Naive thymus-derived CD4-positive, alpha-beta T cell (primary cell): ENCODE measurements around the gene TGFBR3. TPM values are rescaled to one million over a fixed set of nuclear protein-coding genes. Genes with fewer than 3 reads are reported as not detected.

Source experiments
- ATAC-seq: fragments of 150-1000 bp; cut with Tn5 transposase; 2 replicates; pipeline ENCODE4 v1.10.0; 2021; ENCODE audit warnings: mild to moderate bottlenecking, moderate library complexity
- CTCF ChIA-PET: fragments of 350-600 bp; sonication (Branson Sonifier 250); formaldehyde crosslinking; loops from one replicate; lab custom pipeline; 2021; ENCODE audit warnings: antibody characterized with exemption; lab: Charles Lee
- POLR2A ChIA-PET: fragments of 350-600 bp; sonication (Branson Sonifier 250); formaldehyde crosslinking; loops from one replicate; lab custom pipeline; 2021; ENCODE audit warnings: antibody characterized with exemption, inconsistent platforms; lab: Charles Lee
- DNase-seq, 9 donors: peaks; one replicate each; pipeline versions ENCODE4 v3.0.0 to v3.0.0-alpha.2; 2020 to 2022; ENCODE audit warnings: mixed read lengths in 1 of 9
- H3K27ac ChIP-seq: one replicate; pipeline ENCODE4 v1.7.0; 2013; ENCODE audit warnings: mild to moderate bottlenecking, low read depth, low read length, moderate library complexity
- H3K27me3 ChIP-seq, 2 donors: one replicate each; pipeline ENCODE4 v1.7.0; 2013; ENCODE audit warnings: low read length in 2 of 2, mild to moderate bottlenecking in 2 of 2, moderate library complexity in 2 of 2; ENCODE audit not compliant: control insufficient read depth in 2 of 2, insufficient read depth in 2 of 2
- H3K36me3 ChIP-seq, 3 experiments: 1 replicate in 2 of 3; 2 replicates in 1 of 3; pipeline ENCODE4 v1.7.0; 2013; ENCODE audit warnings: low read length in 3 of 3, mild to moderate bottlenecking in 3 of 3, moderate library complexity in 1 of 3; ENCODE audit not compliant: insufficient read depth in 3 of 3, control insufficient read depth in 2 of 3
- H3K4me1 ChIP-seq, 2 donors: one replicate each; pipeline ENCODE4 v1.7.0; 2013; ENCODE audit warnings: low read length in 2 of 2, mild to moderate bottlenecking in 2 of 2, moderate library complexity in 1 of 2; ENCODE audit not compliant: control insufficient read depth in 2 of 2, insufficient read depth in 2 of 2
- H3K4me3 ChIP-seq: 2 replicates; pipeline ENCODE4 v1.7.0; 2013; ENCODE audit warnings: mild to moderate bottlenecking, low read length
- H3K9me3 ChIP-seq, 3 experiments: 1 replicate in 2 of 3; 2 replicates in 1 of 3; pipeline ENCODE4 v1.7.0; 2013; ENCODE audit warnings: low read length in 3 of 3; ENCODE audit not compliant: control insufficient read depth in 2 of 3
- H3K27ac Mint-ChIP-seq, 9 donors: one replicate each; pipeline ENCODE4 v1.8.0; 2020 to 2022; ENCODE audit warnings: mixed read lengths in 9 of 9, mild to moderate bottlenecking in 8 of 9, moderate library complexity in 5 of 9, inconsistent platforms in 2 of 9
- H3K27me3 Mint-ChIP-seq, 5 donors: one replicate each; pipeline ENCODE4 v1.8.0; 2021 to 2022; ENCODE audit warnings: mixed read lengths in 5 of 5, mild to moderate bottlenecking in 1 of 5
- H3K36me3 Mint-ChIP-seq, 5 donors: one replicate each; pipeline ENCODE4 v1.8.0; 2020 to 2022; ENCODE audit warnings: mixed read lengths in 5 of 5, mild to moderate bottlenecking in 3 of 5, inconsistent platforms in 1 of 5
- H3K4me1 Mint-ChIP-seq, 7 donors: one replicate each; pipeline ENCODE4 v1.8.0; 2020 to 2022; ENCODE audit warnings: mixed read lengths in 7 of 7, mild to moderate bottlenecking in 3 of 7, inconsistent platforms in 1 of 7
- H3K4me3 Mint-ChIP-seq, 10 donors: one replicate each; pipeline ENCODE4 v1.8.0; 2020 to 2022; ENCODE audit warnings: mild to moderate bottlenecking in 10 of 10, mixed read lengths in 10 of 10, moderate library complexity in 6 of 10, inconsistent platforms in 2 of 10
- H3K9me3 Mint-ChIP-seq, 11 donors: one replicate each; pipeline ENCODE4 v1.8.0; 2020 to 2022; ENCODE audit warnings: mixed read lengths in 11 of 11, mild to moderate bottlenecking in 4 of 11, inconsistent platforms in 1 of 11, moderate library complexity in 1 of 11
- intact Hi-C, 2 donors: fragments of 100-400 bp; cut with micrococcal nuclease; formaldehyde crosslinking; loops; one replicate each; pipeline ENCODE4 v1.15.1; 2023
- polyA plus RNA-seq, 2 donors: library from polyadenylated mRNA; unstranded; fragments of 300-500 nt; fragmentation: Illumina TruSeq; gene quantifications; one replicate each; pipeline ENCODE4 v1.2.3, GENCODE V29; 2021
- total RNA-seq, 6 experiments: library from RNA in 5 of 6; stranded (reverse) in 5 of 6; gene quantifications; 1 replicate in 5 of 6; 2 replicates in 1 of 6; pipeline ENCODE4 v1.2.3 and lab custom pipeline; 2021 to 2026

The TGFBR3 gene
- total and polyA plus RNA-seq, 7 experiments from 2014 or later: 9.4 to 36.3 (median 11.4) TPM

GRCh38 chr1:91885213-91885715 lies 687 bp downstream of the TGFBR3 start:
- peak overlapping the region; percentile 68 for H3K27ac ChIP-seq

GRCh38 chr1:91884459-91885212 lies 1.3 kb downstream of the TGFBR3 start:
- peak overlapping the region; percentile 57 to 94 (median 80) for H3K27ac Mint-ChIP-seq
- Histone ChIP-seq H3K27ac (no peak overlapping the region), H3K4me3 (peak overlapping the region; percentile 54), H3K36me3 (no peaks in the 10 kb centered on the region), H3K4me1 (peaks cover 7 to 15% of the 10 kb centered on the region in 2 donors), H3K27me3 (no peaks in the 10 kb centered on the region), H3K9me3 (no peaks in the 10 kb centered on the region)
- peaks cover 0 to 38% (median 0%) of the 10 kb centered on the region in 5 donors for H3K27me3 Mint-ChIP-seq
- intact Hi-C loops: loop anchor here (1.0 to 10.0 kb wide), 12 partner anchors 12 to 860 kb away; partner anchors contain the start of genes BTBD8 (in 1 of the 2), GLMN (in 1 of the 2), RPAP2 (in 1 of the 2) and ZNF644 (in 1 of the 2)
- H3K9me3 Mint-ChIP-seq: no peaks in the 10 kb centered on the region
- ChIA-PET POLR2A (interaction anchor here (0.6 to 1.9 kb wide), 8 partner anchors 10 to 428 kb away, joined by 3 to 6 read pairs (median 3); no protein-coding TSS in a partner anchor), CTCF (interaction anchor here (0.7 to 4.8 kb wide), 12 partner anchors 29 to 383 kb away, joined by 3 to 42 read pairs (median 3); no protein-coding TSS in a partner anchor)
- peaks cover 0 to 3% (median 0%) of the 10 kb centered on the region in 5 donors for H3K36me3 Mint-ChIP-seq
- H3K4me3 Mint-ChIP-seq: peak overlapping the region; percentile 86 to 99 (median 94)
- peak in 8 of 9 donors; percentile 13 to 49 (median 44) for DNase-seq
- H3K4me1 Mint-ChIP-seq: peaks cover 21 to 40% (median 27%) of the 10 kb centered on the region in 7 donors
- peak; percentile 50 for ATAC-seq

More at GRCh38 chr1:91885213-91885715, 687 bp downstream of the TGFBR3 start:
- peaks cover 0 to 3% (median 0%) of the 10 kb centered on the region in 5 donors for H3K36me3 Mint-ChIP-seq
- no peaks in the 10 kb centered on the region for H3K9me3 Mint-ChIP-seq
- Histone ChIP-seq H3K36me3 (no peaks in the 10 kb centered on the region), H3K4me3 (peak overlapping the region; percentile 54), H3K9me3 (no peaks in the 10 kb centered on the region), H3K4me1 (peaks cover 12 to 15% of the 10 kb centered on the region in 2 donors), H3K27me3 (no peaks in the 10 kb centered on the region)
- intact Hi-C loops: loop anchor here (1.0 to 10.0 kb wide), 9 partner anchors 40 to 860 kb away; partner anchors contain the start of genes BTBD8 (in 1 of the 2), GLMN (in 1 of the 2), RPAP2 (in 1 of the 2) and ZNF644 (in 1 of the 2)
- CTCF ChIA-PET: interaction anchor here (0.6 to 4.8 kb wide), 8 partner anchors 29 to 380 kb away, joined by 3 to 42 read pairs (median 4); no protein-coding TSS in a partner anchor
- peak overlapping the region; percentile 57 to 94 (median 80) for H3K27ac Mint-ChIP-seq
- H3K4me1 Mint-ChIP-seq: peaks cover 21 to 43% (median 27%) of the 10 kb centered on the region in 7 donors
- POLR2A ChIA-PET: interaction anchor here (0.7 to 1.9 kb wide), 6 partner anchors 9 to 600 kb away, joined by 3 to 6 read pairs (median 4); no protein-coding TSS in a partner anchor
- ATAC-seq (peak; percentile 26), DNase-seq (peak in 5 of 9 donors; percentile 11 to 35 (median 15))
- peaks cover 0 to 42% (median 0%) of the 10 kb centered on the region in 5 donors for H3K27me3 Mint-ChIP-seq
- H3K4me3 Mint-ChIP-seq: peak overlapping the region; percentile 86 to 99 (median 94)

GRCh38 chr1:91883470-91883869 lies 2.5 kb downstream of the TGFBR3 start:
- POLR2A ChIA-PET: interaction anchor here (0.6 to 1.4 kb wide), 5 partner anchors 13 to 486 kb away, joined by 3 to 4 read pairs (median 3); no protein-coding TSS in a partner anchor
- Mint-ChIP-seq H3K27ac (peak overlapping the region in 6 of 9 donors; percentile 5 to 44 (median 17)), H3K9me3 (no peaks in the 10 kb centered on the region), H3K4me3 (peak overlapping the region; percentile 55 to 99 (median 71)), H3K27me3 (peaks cover 0 to 34% (median 0%) of the 10 kb centered on the region in 5 donors), H3K36me3 (peaks cover 0 to 3% (median 0%) of the 10 kb centered on the region in 5 donors), H3K4me1 (peaks cover 21 to 46% (median 32%) of the 10 kb centered on the region in 7 donors)
- H3K36me3 ChIP-seq: no peaks in the 10 kb centered on the region
- DNase-seq (peak in 7 of 9 donors; percentile 18 to 45 (median 38)), ATAC-seq (peak; percentile 44)
- H3K27me3 ChIP-seq: no peaks in the 10 kb centered on the region
- peaks cover 12 to 15% of the 10 kb centered on the region in 2 donors for H3K4me1 ChIP-seq
- peak overlapping the region; percentile 39 for H3K4me3 ChIP-seq
- CTCF ChIA-PET: interaction anchor here (0.7 to 4.8 kb wide), 11 partner anchors 29 to 382 kb away, joined by 3 to 42 read pairs (median 3); no protein-coding TSS in a partner anchor
- H3K9me3 ChIP-seq: no peaks in the 10 kb centered on the region
- no peak overlapping the region for H3K27ac ChIP-seq
- intact Hi-C loops: loop anchor here (1.0 to 10.0 kb wide), 5 partner anchors 44 to 859 kb away; partner anchors contain the start of gene ZNF644 (in 1 of the 2)

GRCh38 chr1:91881280-91881679 lies 4.7 kb downstream of the TGFBR3 start:
- intact Hi-C loops: loop anchor here in 1 of 2 donors (5.0 to 10.0 kb wide), 3 partner anchors 151 to 856 kb away; partner anchors contain the start of gene ZNF644
- Histone ChIP-seq H3K36me3 (no peaks in the 10 kb centered on the region), H3K27me3 (no peaks in the 10 kb centered on the region), H3K27ac (no peak overlapping the region), H3K4me1 (peaks cover 17 to 25% of the 10 kb centered on the region in 2 donors), H3K4me3 (no peak overlapping the region), H3K9me3 (no peaks in the 10 kb centered on the region)
- ChIA-PET CTCF (interaction anchor here (1.3 kb wide), 1 partner anchor 90 kb away, joined by 3 read pairs; no protein-coding TSS in a partner anchor), POLR2A (interaction anchor here (1.0 kb wide), 1 partner anchor 77 kb away, joined by 3 read pairs; no protein-coding TSS in a partner anchor)
- Mint-ChIP-seq H3K27ac (peak overlapping the region in 2 of 9 donors; percentile 30 to 58), H3K9me3 (no peaks in the 10 kb centered on the region), H3K36me3 (peaks cover 0 to 4% (median 0%) of the 10 kb centered on the region in 5 donors), H3K4me3 (no peak overlapping the region), H3K27me3 (peaks cover 0 to 41% (median 0%) of the 10 kb centered on the region in 5 donors), H3K4me1 (peaks cover 35 to 60% (median 45%) of the 10 kb centered on the region in 7 donors)
- DNase-seq: no peak
- ATAC-seq: no peak

- Mint-ChIP-seq H3K9me3 (no peaks in the 10 kb centered on the region), H3K27ac (peak overlapping the region in 1 of 9 donors; percentile 40), H3K36me3 (peaks cover 0 to 6% (median 0%) of the 10 kb centered on the region in 5 donors), H3K4me1 (peaks cover 30 to 68% (median 52%) of the 10 kb centered on the region in 7 donors), H3K27me3 (peaks cover 0 to 46% (median 0%) of the 10 kb centered on the region in 5 donors), H3K4me3 (no peak overlapping the region)
- Histone ChIP-seq H3K4me3 (no peak overlapping the region), H3K36me3 (no peaks in the 10 kb centered on the region), H3K4me1 (peaks cover 22 to 34% of the 10 kb centered on the region in 2 donors), H3K27ac (no peak overlapping the region), H3K27me3 (no peaks in the 10 kb centered on the region), H3K9me3 (no peaks in the 10 kb centered on the region)
- ATAC-seq: no peak
- ChIA-PET POLR2A (no interaction called here), CTCF (interaction anchor here (0.5 to 1.2 kb wide), 2 partner anchors 66 to 368 kb away, joined by 3 to 4 read pairs; no protein-coding TSS in a partner anchor)
- no peak for DNase-seq
- intact Hi-C loops: loop anchor here in 1 of 2 donors (5.0 to 10.0 kb wide), 3 partner anchors 153 to 855 kb away; partner anchors contain the start of gene ZNF644
Measured at GRCh38 chr1:91879733-91880132, 6.2 kb downstream of the TGFBR3 start.
